GM12878 (cell line): ENCODE results near the gene DEFB114.

Experiments
- GABPA ChIP-seq: IDR thresholded peaks from 2 replicates; pipeline ENCODE4 v1.6.1; 2014; ENCODE audit warnings: antibody characterized with exemption, low read depth, mild to moderate bottlenecking, inconsistent platforms
- HCFC1 ChIP-seq: fragments of 150-350 bp; IDR thresholded peaks from 2 replicates; pipeline ENCODE4 v1.6.1; 2014; ENCODE audit warnings: low read length
- POLR2AphosphoS5 ChIP-seq: IDR thresholded peaks from 2 replicates; pipeline ENCODE4 v1.6.1; 2011; ENCODE audit warnings: mild to moderate bottlenecking, low read length, inconsistent platforms
- RAD21 ChIP-seq: IDR thresholded peaks from 2 replicates; pipeline ENCODE4 v1.6.1; 2011; ENCODE audit warnings: mild to moderate bottlenecking, low read depth, low read length, moderate library complexity; ENCODE audit not compliant: insufficient read depth
- RB1 ChIP-seq: fragments of 450-650 bp; formaldehyde crosslinking; IDR thresholded peaks from 2 replicates; pipeline ENCODE4 v1.6.1; 2017; ENCODE audit warnings: mild to moderate bottlenecking, borderline replicate concordance
- STAT1 ChIP-seq: fragments of 450-650 bp; conservative IDR thresholded peaks from 2 replicates; pipeline ENCODE4 v1.6.1; 2014; ENCODE audit warnings: antibody characterized with exemption, mild to moderate bottlenecking
- YY1 ChIP-seq: IDR thresholded peaks from 2 replicates; pipeline ENCODE4 v1.6.1; 2011; ENCODE audit warnings: low read depth, mild to moderate bottlenecking, low read length
- TF ChIP-seq, protein P1 (sequence below): fragments of 450-650 bp; IDR thresholded peaks from 2 replicates; pipeline ENCODE4 v1.6.1; 2018; ENCODE audit warnings: borderline replicate concordance, mild to moderate bottlenecking; ENCODE audit not compliant: partially characterized antibody
- TF ChIP-seq, protein P2 (sequence below), 3 experiments: IDR thresholded peaks in 2 of 3; conservative IDR thresholded peaks in 1 of 3; 2 replicates each; pipeline ENCODE4 v1.5.1; 2011; ENCODE audit warnings: low read depth in 3 of 3, low read length in 3 of 3, mild to moderate bottlenecking in 3 of 3, control low read depth in 2 of 3, moderate library complexity in 2 of 3, inconsistent platforms in 1 of 3, mixed read lengths in 1 of 3; ENCODE audit not compliant: control insufficient read depth in 2 of 3, insufficient read depth in 1 of 3; ENCODE audit errors: extremely low read depth in 1 of 3
- TF ChIP-seq, protein P3 (sequence below): fragments of 450-650 bp; IDR thresholded peaks from 2 replicates; pipeline ENCODE4 v1.6.1; 2014; ENCODE audit warnings: mild to moderate bottlenecking

DNA sequence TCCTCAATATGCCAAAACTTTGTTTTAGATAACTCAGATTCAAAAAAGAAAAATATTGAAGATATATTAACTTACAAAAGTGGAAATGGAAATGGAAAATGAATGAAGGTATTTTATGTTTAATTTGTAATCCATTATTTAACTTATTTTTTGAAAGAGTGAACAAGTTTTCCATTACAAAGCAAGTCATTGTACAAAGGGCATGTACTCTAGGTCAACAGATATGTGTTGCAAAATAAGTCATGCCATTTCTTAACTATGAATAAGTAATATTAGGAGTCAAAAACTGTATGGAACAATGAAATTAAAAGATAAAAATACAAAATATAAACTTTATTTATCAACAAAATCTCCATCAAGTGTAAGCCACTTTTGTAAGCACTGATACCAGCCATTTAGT is 31.3 kb upstream of the DEFB114 start:
- TF ChIP-seq, protein P1, sequence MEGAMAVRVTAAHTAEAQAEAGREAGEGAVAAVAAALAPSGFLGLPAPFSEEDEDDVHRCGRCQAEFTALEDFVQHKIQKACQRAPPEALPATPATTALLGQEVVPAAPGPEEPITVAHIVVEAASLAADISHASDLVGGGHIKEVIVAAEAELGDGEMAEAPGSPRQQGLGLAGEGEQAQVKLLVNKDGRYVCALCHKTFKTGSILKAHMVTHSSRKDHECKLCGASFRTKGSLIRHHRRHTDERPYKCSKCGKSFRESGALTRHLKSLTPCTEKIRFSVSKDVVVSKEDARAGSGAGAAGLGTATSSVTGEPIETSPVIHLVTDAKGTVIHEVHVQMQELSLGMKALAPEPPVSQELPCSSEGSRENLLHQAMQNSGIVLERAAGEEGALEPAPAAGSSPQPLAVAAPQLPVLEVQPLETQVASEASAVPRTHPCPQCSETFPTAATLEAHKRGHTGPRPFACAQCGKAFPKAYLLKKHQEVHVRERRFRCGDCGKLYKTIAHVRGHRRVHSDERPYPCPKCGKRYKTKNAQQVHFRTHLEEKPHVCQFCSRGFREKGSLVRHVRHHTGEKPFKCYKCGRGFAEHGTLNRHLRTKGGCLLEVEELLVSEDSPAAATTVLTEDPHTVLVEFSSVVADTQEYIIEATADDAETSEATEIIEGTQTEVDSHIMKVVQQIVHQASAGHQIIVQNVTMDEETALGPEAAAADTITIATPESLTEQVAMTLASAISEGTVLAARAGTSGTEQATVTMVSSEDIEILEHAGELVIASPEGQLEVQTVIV: no peak
- TF ChIP-seq YY1: no peak
- TF ChIP-seq GABPA: no peak
- no peak for TF ChIP-seq HCFC1
- TF ChIP-seq, protein P2, sequence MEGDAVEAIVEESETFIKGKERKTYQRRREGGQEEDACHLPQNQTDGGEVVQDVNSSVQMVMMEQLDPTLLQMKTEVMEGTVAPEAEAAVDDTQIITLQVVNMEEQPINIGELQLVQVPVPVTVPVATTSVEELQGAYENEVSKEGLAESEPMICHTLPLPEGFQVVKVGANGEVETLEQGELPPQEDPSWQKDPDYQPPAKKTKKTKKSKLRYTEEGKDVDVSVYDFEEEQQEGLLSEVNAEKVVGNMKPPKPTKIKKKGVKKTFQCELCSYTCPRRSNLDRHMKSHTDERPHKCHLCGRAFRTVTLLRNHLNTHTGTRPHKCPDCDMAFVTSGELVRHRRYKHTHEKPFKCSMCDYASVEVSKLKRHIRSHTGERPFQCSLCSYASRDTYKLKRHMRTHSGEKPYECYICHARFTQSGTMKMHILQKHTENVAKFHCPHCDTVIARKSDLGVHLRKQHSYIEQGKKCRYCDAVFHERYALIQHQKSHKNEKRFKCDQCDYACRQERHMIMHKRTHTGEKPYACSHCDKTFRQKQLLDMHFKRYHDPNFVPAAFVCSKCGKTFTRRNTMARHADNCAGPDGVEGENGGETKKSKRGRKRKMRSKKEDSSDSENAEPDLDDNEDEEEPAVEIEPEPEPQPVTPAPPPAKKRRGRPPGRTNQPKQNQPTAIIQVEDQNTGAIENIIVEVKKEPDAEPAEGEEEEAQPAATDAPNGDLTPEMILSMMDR (IDR thresholded peaks at IDR 0.05 in 2 of 3, conservative IDR thresholded peaks at IDR 0.05 in 1 of 3; ENCODE audit: control insufficient read depth in 2 of 3, extremely low read depth in 1 of 3, insufficient read depth in 1 of 3, low read depth in 3 of 3, low read length in 3 of 3): no peak
- no peak for TF ChIP-seq STAT1
- TF ChIP-seq, protein P3, sequence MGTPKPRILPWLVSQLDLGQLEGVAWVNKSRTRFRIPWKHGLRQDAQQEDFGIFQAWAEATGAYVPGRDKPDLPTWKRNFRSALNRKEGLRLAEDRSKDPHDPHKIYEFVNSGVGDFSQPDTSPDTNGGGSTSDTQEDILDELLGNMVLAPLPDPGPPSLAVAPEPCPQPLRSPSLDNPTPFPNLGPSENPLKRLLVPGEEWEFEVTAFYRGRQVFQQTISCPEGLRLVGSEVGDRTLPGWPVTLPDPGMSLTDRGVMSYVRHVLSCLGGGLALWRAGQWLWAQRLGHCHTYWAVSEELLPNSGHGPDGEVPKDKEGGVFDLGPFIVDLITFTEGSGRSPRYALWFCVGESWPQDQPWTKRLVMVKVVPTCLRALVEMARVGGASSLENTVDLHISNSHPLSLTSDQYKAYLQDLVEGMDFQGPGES: no peak
- TF ChIP-seq RB1: no peak
- no peak for TF ChIP-seq POLR2AphosphoS5
- no peak for TF ChIP-seq RAD21
